ENCODE results near the gene OPCML. TPM values are rescaled to one million over a fixed set of nuclear protein-coding genes. Genes with fewer than 3 reads are reported as not detected.

OPCML gene
- total RNA-seq, 4 donors from 2014 or later: 0.15 TPM; not detected in 3

DNA sequence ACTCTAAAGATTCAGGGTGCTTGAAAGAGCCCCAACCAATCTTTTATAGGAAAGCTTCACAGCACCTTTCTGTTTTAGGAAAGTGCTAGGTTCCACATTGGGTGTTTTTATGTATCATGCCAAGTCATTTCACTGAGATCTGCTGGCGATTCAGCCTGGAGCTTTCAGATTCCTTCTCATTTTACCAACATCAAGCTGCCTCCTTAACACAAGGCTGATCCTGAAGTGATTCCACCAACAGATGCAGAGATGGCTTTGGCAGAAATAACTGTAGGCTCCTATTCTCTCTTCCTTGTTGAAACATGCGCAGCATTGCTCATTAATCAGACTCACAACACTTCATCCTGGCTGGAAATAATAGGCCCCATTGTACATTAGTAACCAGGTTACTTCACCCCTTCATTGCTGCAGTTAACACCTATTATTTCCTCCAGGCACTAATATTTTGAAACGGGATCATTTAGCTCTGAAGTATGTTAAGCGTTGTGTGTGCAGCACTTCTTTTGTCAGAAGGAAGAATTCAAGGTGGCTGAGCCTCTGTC, 89.0 kb downstream of the OPCML start:
- no peak for TF ChIP-seq POLR2AphosphoS5 (IDR thresholded peaks at IDR 0.05)
- TF ChIP-seq, protein P1, sequence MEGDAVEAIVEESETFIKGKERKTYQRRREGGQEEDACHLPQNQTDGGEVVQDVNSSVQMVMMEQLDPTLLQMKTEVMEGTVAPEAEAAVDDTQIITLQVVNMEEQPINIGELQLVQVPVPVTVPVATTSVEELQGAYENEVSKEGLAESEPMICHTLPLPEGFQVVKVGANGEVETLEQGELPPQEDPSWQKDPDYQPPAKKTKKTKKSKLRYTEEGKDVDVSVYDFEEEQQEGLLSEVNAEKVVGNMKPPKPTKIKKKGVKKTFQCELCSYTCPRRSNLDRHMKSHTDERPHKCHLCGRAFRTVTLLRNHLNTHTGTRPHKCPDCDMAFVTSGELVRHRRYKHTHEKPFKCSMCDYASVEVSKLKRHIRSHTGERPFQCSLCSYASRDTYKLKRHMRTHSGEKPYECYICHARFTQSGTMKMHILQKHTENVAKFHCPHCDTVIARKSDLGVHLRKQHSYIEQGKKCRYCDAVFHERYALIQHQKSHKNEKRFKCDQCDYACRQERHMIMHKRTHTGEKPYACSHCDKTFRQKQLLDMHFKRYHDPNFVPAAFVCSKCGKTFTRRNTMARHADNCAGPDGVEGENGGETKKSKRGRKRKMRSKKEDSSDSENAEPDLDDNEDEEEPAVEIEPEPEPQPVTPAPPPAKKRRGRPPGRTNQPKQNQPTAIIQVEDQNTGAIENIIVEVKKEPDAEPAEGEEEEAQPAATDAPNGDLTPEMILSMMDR (IDR thresholded peaks at IDR 0.05): no peak
- TF ChIP-seq POLR2A (IDR thresholded peaks at IDR 0.05): no peak
- no peak for TF ChIP-seq EP300 (IDR thresholded peaks at IDR 0.05)
- H3K9me3 ChIP-seq: peaks cover 4% of the 10 kb centered on the region
- H3K27ac ChIP-seq: no peak overlapping the region
- H3K4me1 ChIP-seq: no peaks in the 10 kb centered on the region
- no peak overlapping the region for H3K4me3 ChIP-seq
- no peak for DNase-seq (ENCODE audit: low spot score in 2 of 2)
- H3K36me3 ChIP-seq: no peaks in the 10 kb centered on the region
- 45% methylated on average over 4 of the region's 4 CpGs for whole genome bisulfite sequencing
- no peaks in the 10 kb centered on the region for H3K27me3 ChIP-seq

DNA sequence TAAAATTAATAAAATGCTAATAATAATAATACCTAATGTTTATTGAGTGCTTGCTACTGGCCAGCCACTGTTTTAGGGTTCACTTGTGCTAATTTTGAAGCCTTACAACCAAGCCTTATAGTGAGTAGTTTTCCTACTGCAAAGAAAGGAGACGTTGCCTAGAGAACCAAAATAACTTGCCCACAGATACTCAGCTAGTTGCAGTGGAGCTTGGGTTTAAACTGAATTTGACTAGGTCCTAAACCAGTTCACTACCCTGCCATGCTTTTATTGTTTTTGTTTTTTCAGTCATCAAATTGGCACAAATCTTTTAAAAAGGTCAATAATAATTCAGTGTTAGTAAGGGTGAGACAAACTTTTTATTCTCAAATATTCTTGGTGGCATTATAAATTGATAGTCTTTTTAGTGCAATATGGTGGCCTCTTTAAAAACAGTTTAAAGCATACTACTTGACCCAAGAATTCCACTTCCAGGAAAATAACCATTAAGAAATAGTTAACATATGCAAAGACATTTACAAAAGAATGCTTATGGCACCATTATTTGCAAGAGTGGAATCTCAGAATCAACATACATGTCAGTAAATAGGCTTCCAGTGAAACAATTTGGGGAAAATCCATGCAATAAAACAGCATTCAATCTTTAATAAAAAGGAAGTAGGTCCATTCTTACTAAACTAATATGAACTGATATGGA, 90.2 kb downstream of the OPCML start:
- Histone ChIP-seq H3K36me3 (no peaks in the 10 kb centered on the region), H3K4me1 (no peaks in the 10 kb centered on the region), H3K27ac (no peak overlapping the region), H3K9me3 (no peaks in the 10 kb centered on the region), H3K27me3 (no peaks in the 10 kb centered on the region), H3K4me3 (no peak overlapping the region)
- 78% methylated on average over 1 of the region's 1 CpG for WGBS
- no peak for DNase-seq (ENCODE audit: low spot score in 2 of 2)
- TF ChIP-seq, protein P1 (IDR thresholded peaks at IDR 0.05): no peak
- TF ChIP-seq POLR2A (IDR thresholded peaks at IDR 0.05) (no peak), POLR2AphosphoS5 (IDR thresholded peaks at IDR 0.05) (no peak), EP300 (IDR thresholded peaks at IDR 0.05) (no peak)

DNA sequence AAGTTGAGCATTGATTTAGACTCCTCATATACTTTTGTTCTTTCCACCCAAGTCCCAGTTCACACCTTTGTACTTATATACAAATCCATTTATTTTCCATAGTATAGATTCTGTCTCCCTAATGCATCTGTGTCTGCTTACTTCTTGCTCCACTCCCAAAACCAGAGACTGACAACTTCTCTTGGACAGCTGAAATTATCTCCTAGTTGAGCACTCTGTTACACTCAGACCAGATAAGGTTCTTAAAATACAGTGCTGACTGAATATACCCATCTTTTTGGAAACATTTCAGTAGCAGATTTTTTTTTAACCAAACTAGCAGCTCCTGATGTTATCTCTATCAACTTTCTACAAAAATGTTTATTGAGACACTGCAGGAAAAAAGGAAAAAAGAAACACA, 106.3 kb downstream of the OPCML start:
- TF ChIP-seq, protein P1 (IDR thresholded peaks at IDR 0.05): no peak
- TF ChIP-seq EP300 (IDR thresholded peaks at IDR 0.05) (no peak), POLR2A (IDR thresholded peaks at IDR 0.05) (no peak), POLR2AphosphoS5 (IDR thresholded peaks at IDR 0.05) (no peak)
- Histone ChIP-seq H3K27ac (no peak overlapping the region), H3K4me1 (no peaks in the 10 kb centered on the region), H3K9me3 (no peaks in the 10 kb centered on the region), H3K27me3 (no peaks in the 10 kb centered on the region), H3K36me3 (no peaks in the 10 kb centered on the region), H3K4me3 (no peak overlapping the region)
- no peak for DNase-seq (ENCODE audit: low spot score in 2 of 2)

DNA sequence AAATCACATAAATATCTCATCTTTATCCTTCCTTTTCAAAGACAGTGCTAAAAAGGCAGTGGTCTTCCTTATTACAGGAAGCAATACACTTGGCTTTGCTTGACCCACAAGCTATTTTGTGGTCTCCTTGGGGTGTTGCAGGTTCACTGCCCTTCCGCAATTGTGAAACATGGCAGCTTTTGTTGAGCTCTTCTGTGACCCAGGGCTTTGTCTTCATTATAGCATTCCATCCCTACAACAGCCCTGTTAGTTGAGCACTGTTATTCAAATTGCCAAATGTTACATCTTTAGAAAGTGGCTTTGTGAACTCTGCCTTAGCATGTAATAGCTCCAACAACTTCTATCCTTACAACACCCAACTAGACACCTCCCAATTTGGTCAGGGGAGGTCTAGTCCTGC, 107.1 kb downstream of the OPCML start:
- Histone ChIP-seq H3K27ac (no peak overlapping the region), H3K4me1 (no peaks in the 10 kb centered on the region), H3K9me3 (no peaks in the 10 kb centered on the region), H3K27me3 (no peaks in the 10 kb centered on the region), H3K36me3 (no peaks in the 10 kb centered on the region), H3K4me3 (no peak overlapping the region)
- 77% methylated on average over 1 of the region's 1 CpG for WGBS
- no peak for DNase-seq (ENCODE audit: low spot score in 2 of 2)
- TF ChIP-seq, protein P1 (IDR thresholded peaks at IDR 0.05): no peak
- TF ChIP-seq POLR2A (IDR thresholded peaks at IDR 0.05) (no peak), POLR2AphosphoS5 (IDR thresholded peaks at IDR 0.05) (no peak), EP300 (IDR thresholded peaks at IDR 0.05) (no peak)

DNA sequence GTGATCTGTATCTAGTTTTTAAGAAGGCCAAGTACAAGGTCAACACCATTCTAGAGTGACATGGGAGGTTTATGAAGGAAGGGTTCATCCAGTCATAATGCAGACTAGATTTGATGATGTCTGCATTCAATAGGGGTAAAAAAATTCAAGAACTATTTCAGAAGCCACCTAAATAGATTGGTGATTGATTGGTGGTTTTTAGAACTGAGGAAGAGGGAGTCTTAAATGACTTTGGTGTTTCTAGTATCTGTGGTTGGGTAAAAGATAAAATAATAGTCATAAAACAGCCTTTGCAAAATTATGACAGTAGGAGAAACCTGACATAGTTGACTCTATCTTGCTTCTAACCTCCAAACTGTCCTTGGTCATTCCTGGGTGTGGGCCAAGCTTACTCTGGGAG, 114.1 kb downstream of the OPCML start:
- H3K4me1 ChIP-seq: no peaks in the 10 kb centered on the region
- H3K36me3 ChIP-seq: no peaks in the 10 kb centered on the region
- no peak overlapping the region for H3K4me3 ChIP-seq
- no peak overlapping the region for H3K27ac ChIP-seq
- DNase-seq (ENCODE audit: low spot score in 2 of 2): no peak
- no peaks in the 10 kb centered on the region for H3K9me3 ChIP-seq
- TF ChIP-seq EP300 (IDR thresholded peaks at IDR 0.05) (no peak), POLR2A (IDR thresholded peaks at IDR 0.05) (no peak), POLR2AphosphoS5 (IDR thresholded peaks at IDR 0.05) (no peak)
- TF ChIP-seq, protein P1 (IDR thresholded peaks at IDR 0.05): no peak
- no peaks in the 10 kb centered on the region for H3K27me3 ChIP-seq

Data from suprapubic skin (tissue), 4 donors.